ENCODE measurements around the gene TNFRSF12A. TPM values are rescaled to one million over a fixed set of nuclear protein-coding genes. Genes with fewer than 3 reads are reported as not detected.

The TNFRSF12A gene
- total and polyA plus RNA-seq, 10 of the 15 experiments (the other 5 are each of a cell fraction or from before 2014, with no cell fraction given): 0.35 to 1.7 (median 1.2) TPM; not detected in 2

DNA sequence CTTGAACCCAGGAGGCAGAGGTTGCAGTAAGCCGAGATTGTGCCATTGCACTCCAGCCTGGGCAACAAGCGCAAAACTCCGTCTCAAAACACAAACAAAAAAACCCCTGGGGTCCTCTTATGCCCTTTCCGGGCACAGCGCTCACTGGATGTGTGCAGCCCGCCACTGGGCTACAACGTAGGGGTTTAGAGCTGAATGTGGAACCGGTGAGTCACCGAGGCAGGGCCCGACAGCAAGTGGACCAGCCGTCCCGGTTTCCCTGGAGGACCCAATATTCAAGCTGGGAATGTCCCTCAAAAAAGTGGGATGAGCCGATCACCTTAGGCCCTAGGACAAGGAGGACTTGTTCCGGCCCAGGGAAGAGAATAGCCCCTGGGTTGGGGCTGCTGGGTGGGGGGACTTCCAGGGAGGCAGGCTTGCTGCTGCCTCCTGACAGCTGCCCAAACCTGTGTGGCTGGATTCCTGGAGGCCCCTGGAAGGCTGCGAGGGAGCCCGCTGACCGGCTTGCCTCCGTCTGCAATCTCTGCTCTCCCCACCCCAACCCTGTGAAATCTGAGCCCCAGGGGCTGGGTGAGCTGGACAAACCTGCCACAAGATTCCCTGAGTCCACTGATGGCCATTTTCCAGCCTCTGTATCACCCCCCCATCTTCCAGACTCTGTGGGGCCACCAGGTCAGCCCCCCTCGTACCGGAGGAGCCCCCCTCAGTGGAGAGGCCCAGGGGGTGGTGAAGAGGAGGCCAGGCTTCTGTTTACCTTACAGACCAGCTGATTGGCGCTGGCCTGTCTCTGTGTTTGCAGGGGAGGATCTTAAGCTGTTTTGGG is 10.4 kb upstream of the TNFRSF12A start:
- no TSS peak for BruUV-seq (replicated peaks)
- in situ Hi-C loops (cut with MboI): no loop called here
- H3K27me3 ChIP-seq (replicated peaks in 1 of 2; ENCODE audit: control insufficient read depth in 2 of 2, insufficient read depth in 2 of 2, low read length in 1 of 2): peaks cover 0 to 17% of the 10 kb centered on the region in 2 experiments
- H3K79me2 ChIP-seq (ENCODE audit: control insufficient read depth, insufficient read depth, low read length): no peaks in the 10 kb centered on the region
- WGBS (ENCODE audit: insufficient coverage, insufficient replicate concordance, low lambda C conversion rate, missing lambda C conversion rate): 51% methylated on average over 21 of the region's 21 CpGs
- FAIRE-seq: no peak
- ChIA-PET CTCF (interaction anchor here (11.3 kb wide), 1 partner anchor 17 kb away, joined by 421 read pairs; the partner anchor contains the start of genes CLDN6, HCFC1R1, THOC6 and TNFRSF12A), RAD21 (ENCODE audit: unreplicated experiment) (interaction anchor here (1.2 to 2.1 kb wide), 2 partner anchors 11 to 19 kb away, joined by 5 to 7 read pairs; partner anchors contain the start of gene TNFRSF12A), POLR2A (interaction anchor here (1.6 kb wide), 1 partner anchor 10 kb away, joined by 5 read pairs; the partner anchor contains the start of gene TNFRSF12A), SMC1A (ENCODE audit: uncharacterized antibody, unreplicated experiment) (interaction anchor here (0.6 kb wide), 1 partner anchor 13 kb away, joined by 3 read pairs; no protein-coding TSS in a partner anchor)
- H3K36me3 ChIP-seq (ENCODE audit: control insufficient read depth in 2 of 2, insufficient read depth in 2 of 2, low read length in 1 of 2): no peaks in the 10 kb centered on the region
- H3K27ac ChIP-seq (ENCODE audit: control insufficient read depth, insufficient read depth): no peak overlapping the region
- no peak overlapping the region for H3K9ac ChIP-seq (ENCODE audit: control insufficient read depth, insufficient read depth, low read length)
- DNase-seq (ENCODE audit: low read depth, low spot score): no peak
- TF ChIP-seq, protein P1, sequence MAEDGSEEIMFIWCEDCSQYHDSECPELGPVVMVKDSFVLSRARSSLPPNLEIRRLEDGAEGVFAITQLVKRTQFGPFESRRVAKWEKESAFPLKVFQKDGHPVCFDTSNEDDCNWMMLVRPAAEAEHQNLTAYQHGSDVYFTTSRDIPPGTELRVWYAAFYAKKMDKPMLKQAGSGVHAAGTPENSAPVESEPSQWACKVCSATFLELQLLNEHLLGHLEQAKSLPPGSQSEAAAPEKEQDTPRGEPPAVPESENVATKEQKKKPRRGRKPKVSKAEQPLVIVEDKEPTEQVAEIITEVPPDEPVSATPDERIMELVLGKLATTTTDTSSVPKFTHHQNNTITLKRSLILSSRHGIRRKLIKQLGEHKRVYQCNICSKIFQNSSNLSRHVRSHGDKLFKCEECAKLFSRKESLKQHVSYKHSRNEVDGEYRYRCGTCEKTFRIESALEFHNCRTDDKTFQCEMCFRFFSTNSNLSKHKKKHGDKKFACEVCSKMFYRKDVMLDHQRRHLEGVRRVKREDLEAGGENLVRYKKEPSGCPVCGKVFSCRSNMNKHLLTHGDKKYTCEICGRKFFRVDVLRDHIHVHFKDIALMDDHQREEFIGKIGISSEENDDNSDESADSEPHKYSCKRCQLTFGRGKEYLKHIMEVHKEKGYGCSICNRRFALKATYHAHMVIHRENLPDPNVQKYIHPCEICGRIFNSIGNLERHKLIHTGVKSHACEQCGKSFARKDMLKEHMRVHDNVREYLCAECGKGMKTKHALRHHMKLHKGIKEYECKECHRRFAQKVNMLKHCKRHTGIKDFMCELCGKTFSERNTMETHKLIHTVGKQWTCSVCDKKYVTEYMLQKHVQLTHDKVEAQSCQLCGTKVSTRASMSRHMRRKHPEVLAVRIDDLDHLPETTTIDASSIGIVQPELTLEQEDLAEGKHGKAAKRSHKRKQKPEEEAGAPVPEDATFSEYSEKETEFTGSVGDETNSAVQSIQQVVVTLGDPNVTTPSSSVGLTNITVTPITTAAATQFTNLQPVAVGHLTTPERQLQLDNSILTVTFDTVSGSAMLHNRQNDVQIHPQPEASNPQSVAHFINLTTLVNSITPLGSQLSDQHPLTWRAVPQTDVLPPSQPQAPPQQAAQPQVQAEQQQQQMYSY (CRISPR knock-in tag; IDR thresholded peaks at IDR 0.05): no peak
- TF ChIP-seq RAD51 (IDR thresholded peaks at IDR 0.05) (no peak), ZZZ3 (IDR thresholded peaks at IDR 0.05; ENCODE audit: control insufficient read depth, insufficient read length, low read depth) (no peak), POLR2AphosphoS2 (IDR thresholded peaks at IDR 0.05; ENCODE audit: low read depth, low read length) (no peak), NFYA (IDR thresholded peaks at IDR 0.05; ENCODE audit: borderline replicate concordance, low read depth, low read length) (no peak)
- TF ChIP-seq, protein P2, sequence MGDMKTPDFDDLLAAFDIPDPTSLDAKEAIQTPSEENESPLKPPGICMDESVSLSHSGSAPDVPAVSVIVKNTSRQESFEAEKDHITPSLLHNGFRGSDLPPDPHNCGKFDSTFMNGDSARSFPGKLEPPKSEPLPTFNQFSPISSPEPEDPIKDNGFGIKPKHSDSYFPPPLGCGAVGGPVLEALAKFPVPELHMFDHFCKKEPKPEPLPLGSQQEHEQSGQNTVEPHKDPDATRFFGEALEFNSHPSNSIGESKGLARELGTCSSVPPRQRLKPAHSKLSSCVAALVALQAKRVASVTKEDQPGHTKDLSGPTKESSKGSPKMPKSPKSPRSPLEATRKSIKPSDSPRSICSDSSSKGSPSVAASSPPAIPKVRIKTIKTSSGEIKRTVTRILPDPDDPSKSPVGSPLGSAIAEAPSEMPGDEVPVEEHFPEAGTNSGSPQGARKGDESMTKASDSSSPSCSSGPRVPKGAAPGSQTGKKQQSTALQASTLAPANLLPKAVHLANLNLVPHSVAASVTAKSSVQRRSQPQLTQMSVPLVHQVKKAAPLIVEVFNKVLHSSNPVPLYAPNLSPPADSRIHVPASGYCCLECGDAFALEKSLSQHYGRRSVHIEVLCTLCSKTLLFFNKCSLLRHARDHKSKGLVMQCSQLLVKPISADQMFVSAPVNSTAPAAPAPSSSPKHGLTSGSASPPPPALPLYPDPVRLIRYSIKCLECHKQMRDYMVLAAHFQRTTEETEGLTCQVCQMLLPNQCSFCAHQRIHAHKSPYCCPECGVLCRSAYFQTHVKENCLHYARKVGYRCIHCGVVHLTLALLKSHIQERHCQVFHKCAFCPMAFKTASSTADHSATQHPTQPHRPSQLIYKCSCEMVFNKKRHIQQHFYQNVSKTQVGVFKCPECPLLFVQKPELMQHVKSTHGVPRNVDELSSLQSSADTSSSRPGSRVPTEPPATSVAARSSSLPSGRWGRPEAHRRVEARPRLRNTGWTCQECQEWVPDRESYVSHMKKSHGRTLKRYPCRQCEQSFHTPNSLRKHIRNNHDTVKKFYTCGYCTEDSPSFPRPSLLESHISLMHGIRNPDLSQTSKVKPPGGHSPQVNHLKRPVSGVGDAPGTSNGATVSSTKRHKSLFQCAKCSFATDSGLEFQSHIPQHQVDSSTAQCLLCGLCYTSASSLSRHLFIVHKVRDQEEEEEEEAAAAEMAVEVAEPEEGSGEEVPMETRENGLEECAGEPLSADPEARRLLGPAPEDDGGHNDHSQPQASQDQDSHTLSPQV (IDR thresholded peaks at IDR 0.05): no peak
- TF ChIP-seq, protein P3, sequence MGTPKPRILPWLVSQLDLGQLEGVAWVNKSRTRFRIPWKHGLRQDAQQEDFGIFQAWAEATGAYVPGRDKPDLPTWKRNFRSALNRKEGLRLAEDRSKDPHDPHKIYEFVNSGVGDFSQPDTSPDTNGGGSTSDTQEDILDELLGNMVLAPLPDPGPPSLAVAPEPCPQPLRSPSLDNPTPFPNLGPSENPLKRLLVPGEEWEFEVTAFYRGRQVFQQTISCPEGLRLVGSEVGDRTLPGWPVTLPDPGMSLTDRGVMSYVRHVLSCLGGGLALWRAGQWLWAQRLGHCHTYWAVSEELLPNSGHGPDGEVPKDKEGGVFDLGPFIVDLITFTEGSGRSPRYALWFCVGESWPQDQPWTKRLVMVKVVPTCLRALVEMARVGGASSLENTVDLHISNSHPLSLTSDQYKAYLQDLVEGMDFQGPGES (IDR thresholded peaks at IDR 0.05): no peak
- no peak for ATAC-seq
- H3K4me3 ChIP-seq: no peak overlapping the region
- H2AFZ ChIP-seq (ENCODE audit: control insufficient read depth, low read depth, low read length): no peak overlapping the region
- H3K4me1 ChIP-seq (ENCODE audit: control insufficient read depth, insufficient read depth, low read length): peaks cover 17% of the 10 kb centered on the region
- no peak overlapping the region for H3K4me2 ChIP-seq (ENCODE audit: control insufficient read depth, insufficient read depth)
- intact Hi-C loops (cut with micrococcal nuclease; ENCODE audit: unreplicated experiment): no loop called here
- H4K20me1 ChIP-seq (ENCODE audit: control insufficient read depth, insufficient read depth): no peaks in the 10 kb centered on the region
- H3K9me3 ChIP-seq (replicated peaks; ENCODE audit: control insufficient read depth, insufficient read depth, low read length): no peaks in the 10 kb centered on the region
